NCI-H2196 (cell line): ENCODE measurements around the gene PPP1R1B.

Experiments
- DNase-seq: peaks from one replicate; lab custom pipeline; 2025; ENCODE audit not compliant: unreplicated experiment; lab: John Stamatoyannopoulos, UW

PPP1R1B gene

GRCh38 chr17:39600288-39600996, 26.3 kb upstream of the PPP1R1B start:
- no peak for DNase-seq

- no peak for DNase-seq
Measured at GRCh38 chr17:39600997-39601597, 25.7 kb upstream of the PPP1R1B start.

- DNase-seq, result no peak
Measured at GRCh38 chr17:39601758-39602532, 24.8 kb upstream of the PPP1R1B start.

- DNase-seq, result no peak
Measured at GRCh38 chr17:39602533-39603303, 24.0 kb upstream of the PPP1R1B start.

- no peak for DNase-seq
Measured at GRCh38 chr17:39603304-39604016, 23.3 kb upstream of the PPP1R1B start.

GRCh38 chr17:39604911-39605491, 21.8 kb upstream of the PPP1R1B start:
- no peak for DNase-seq

- no peak for DNase-seq
Measured at GRCh38 chr17:39605492-39606433, 21.0 kb upstream of the PPP1R1B start.

GRCh38 chr17:39606434-39607056, 20.2 kb upstream of the PPP1R1B start:
- no peak for DNase-seq

- no peak for DNase-seq
Measured at GRCh38 chr17:39607057-39607850, 19.5 kb upstream of the PPP1R1B start.

- DNase-seq, result no peak
Measured at GRCh38 chr17:39607851-39608130, 19.0 kb upstream of the PPP1R1B start, which contains the start of gene NEUROD2. NEUROD2 (minus strand) TSS chr17:39607920; CDS start chr17:39606599, 1,321 bp downstream.

- no peak for DNase-seq
Measured at GRCh38 chr17:39608142-39608981, 18.4 kb upstream of the PPP1R1B start.

GRCh38 chr17:39609416-39610025, 17.2 kb upstream of the PPP1R1B start:
- no peak for DNase-seq

- DNase-seq, result no peak
Measured at GRCh38 chr17:39611401-39612112, 15.2 kb upstream of the PPP1R1B start.

- no peak for DNase-seq
Measured at GRCh38 chr17:39612291-39612894, 14.4 kb upstream of the PPP1R1B start.

- no peak for DNase-seq
Measured at GRCh38 chr17:39612935-39613464, 13.8 kb upstream of the PPP1R1B start.
